H1 (cell line): Measurements from ENCODE around the gene XRRA1. TPM values are rescaled to one million over a fixed set of nuclear protein-coding genes. Genes with fewer than 3 reads are reported as not detected.

Experiments used
- CBX5 ChIP-seq: fragments of 300-800, 300-1000 bp; sonication (generic); IDR thresholded peaks from 2 replicates; pipeline ENCODE4 v1.7.1; 2016; ENCODE audit warnings: antibody characterized with exemption, low read length, low read depth
- polyA plus RNA-seq, 7 experiments: library from polyadenylated mRNA; depleted of rRNA in 3 of 7; stranded (reverse) in 5 of 7; unstranded in 2 of 7; fragments of >200 nt in 5 of 7; fragments of 200-250 nt in 2 of 7; gene quantifications; 1 replicate in 5 of 7; 2 replicates in 1 of 7; 4 replicates in 1 of 7; pipeline versions ENCODE4 v1.2.1 to v1.2.3, GENCODE V29; 2011 to 2013; ENCODE audit warnings: missing spikeins in 2 of 7, mixed read lengths in 2 of 7
- total RNA-seq: library from RNA; stranded (reverse); fragmentation: NEBNext Ultra II Directional; extraction: Animal tissue kit (Norgen Biotek cat#: 25700); gene quantifications from 2 replicates; pipeline ENCODE4 v1.2.1, GENCODE V29; 2021

The XRRA1 gene
- total and polyA plus RNA-seq, 2 of the 8 experiments (the other 6 are each of a cell fraction or from before 2014, with no cell fraction given), result 2.1 to 7.1 TPM

GRCh38 chr11:74978041-74978440 is 29.1 kb upstream of the XRRA1 start (continued):
- TF ChIP-seq CBX5, result no peak
- TF ChIP-seq, all 59 proteins: peak for 0
